ENCODE data around the gene WDR20.

DNA sequence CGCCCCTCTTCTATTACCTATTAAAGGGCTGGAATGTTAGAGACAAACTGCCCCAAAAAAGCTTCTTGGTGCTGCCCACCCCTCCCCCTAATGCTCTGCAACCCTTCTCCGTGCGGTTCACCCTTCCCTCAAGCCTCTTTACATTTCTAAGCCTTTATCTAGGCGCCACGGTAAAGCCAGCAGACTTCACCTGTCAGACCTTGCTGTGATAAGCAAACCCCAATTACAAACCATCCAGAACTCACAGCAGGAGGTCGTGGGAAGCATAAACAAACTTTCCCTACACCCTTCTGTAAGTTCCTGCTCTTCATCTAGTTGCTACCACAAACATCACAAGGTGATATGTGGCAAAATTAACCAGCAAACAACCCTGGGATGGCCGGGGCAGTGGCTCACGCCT is 108.4 kb downstream of the WDR20 start:
- TF ChIP-seq POLR2AphosphoS5 (IDR thresholded peaks at IDR 0.05) (no peak), POLR2A (IDR thresholded peaks at IDR 0.05) (no peak), EP300 (IDR thresholded peaks at IDR 0.05) (no peak)
- TF ChIP-seq, protein P1, sequence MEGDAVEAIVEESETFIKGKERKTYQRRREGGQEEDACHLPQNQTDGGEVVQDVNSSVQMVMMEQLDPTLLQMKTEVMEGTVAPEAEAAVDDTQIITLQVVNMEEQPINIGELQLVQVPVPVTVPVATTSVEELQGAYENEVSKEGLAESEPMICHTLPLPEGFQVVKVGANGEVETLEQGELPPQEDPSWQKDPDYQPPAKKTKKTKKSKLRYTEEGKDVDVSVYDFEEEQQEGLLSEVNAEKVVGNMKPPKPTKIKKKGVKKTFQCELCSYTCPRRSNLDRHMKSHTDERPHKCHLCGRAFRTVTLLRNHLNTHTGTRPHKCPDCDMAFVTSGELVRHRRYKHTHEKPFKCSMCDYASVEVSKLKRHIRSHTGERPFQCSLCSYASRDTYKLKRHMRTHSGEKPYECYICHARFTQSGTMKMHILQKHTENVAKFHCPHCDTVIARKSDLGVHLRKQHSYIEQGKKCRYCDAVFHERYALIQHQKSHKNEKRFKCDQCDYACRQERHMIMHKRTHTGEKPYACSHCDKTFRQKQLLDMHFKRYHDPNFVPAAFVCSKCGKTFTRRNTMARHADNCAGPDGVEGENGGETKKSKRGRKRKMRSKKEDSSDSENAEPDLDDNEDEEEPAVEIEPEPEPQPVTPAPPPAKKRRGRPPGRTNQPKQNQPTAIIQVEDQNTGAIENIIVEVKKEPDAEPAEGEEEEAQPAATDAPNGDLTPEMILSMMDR (IDR thresholded peaks at IDR 0.05): no peak
